Forelimb muscle (tissue), 1 donor: ENCODE data around the gene ACLY. TPM values are rescaled to one million over a fixed set of nuclear protein-coding genes. Genes with fewer than 3 reads are reported as not detected.

Experiments used
- DNase-seq: peaks from one replicate; pipeline ENCODE4 v3.0.0-alpha.2; 2013; ENCODE audit warnings: low read depth
- polyA plus RNA-seq: library from polyadenylated mRNA; unstranded; fragments of 120-200 nt; gene quantifications from one replicate; pipeline ENCODE4 v1.2.1, GENCODE V29; 2013; ENCODE audit not compliant: insufficient read length

Gene ACLY
- polyA plus RNA-seq = 44.4 TPM

DNA sequence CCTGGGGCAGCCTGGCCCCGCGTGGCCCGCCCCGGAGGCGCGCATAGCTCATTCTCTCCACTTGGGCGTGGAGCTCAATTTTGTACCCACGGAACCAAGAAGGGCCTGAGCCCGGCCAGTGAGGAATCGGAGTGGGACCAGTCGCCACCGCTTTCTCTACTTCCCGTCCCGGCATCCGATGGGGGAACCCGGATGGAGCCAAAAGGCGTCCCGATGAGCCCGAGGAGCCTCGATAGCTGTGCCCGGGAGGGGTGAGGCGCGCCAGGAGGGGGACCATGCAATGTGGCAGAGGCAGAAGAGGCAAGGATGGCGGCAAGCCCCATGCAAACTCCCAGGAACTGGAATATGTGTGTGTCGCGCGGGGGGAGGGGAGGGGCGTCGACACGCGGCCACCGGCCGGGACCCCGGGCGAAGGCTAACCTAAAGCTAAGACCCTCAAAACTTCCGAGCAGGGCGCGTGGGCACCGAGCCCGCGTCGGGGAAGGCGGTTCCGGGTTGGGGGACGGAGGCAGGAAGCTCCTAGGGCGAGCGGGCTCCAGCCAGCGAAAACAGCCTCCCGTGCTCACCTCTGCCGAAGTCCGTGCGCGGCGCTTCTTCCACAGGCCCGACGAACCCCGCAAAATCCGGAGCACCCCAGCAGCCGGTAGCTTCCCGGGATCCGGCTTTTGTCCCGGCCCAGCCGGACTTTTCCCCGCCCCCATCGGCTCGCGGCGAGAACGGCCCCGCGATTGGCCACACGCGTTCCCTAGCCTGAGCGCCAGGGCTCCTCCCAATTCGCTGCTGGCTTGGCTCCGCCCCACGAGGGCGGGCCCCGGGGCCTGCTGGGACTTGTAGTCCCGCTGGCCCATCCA is at the start of gene ACLY:
Gene ACLY, minus strand, starts transcription at position 638 of the 851 bp plus-strand sequence. CDS start 5,078 bp downstream, outside the sequence.
- DNase-seq = peak; percentile 90

DNA sequence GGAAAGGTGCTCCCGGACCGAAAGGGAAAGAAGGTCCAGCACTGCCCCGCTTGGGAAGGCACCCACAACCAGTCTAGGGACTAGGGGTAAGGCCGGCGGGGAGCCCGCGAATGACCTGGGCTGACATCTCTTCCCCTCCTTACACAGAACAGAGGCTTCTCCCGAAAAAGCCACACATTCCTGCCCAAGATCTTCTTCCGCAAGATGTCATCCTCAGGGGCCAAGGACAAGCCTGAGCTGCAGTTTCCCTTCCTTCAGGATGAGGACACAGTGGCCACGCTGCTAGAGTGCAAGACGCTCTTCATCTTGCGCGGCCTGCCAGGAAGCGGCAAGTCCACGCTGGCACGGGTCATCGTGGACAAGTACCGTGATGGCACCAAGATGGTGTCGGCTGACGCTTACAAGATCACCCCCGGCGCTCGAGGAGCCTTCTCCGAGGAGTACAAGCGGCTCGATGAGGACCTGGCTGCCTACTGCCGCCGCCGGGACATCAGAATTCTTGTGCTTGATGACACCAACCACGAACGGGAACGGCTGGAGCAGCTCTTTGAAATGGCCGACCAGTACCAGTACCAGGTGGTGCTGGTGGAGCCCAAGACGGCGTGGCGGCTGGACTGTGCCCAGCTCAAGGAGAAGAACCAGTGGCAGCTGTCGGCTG is 49.3 kb upstream of the ACLY start:
- no peak for DNase-seq

DNA sequence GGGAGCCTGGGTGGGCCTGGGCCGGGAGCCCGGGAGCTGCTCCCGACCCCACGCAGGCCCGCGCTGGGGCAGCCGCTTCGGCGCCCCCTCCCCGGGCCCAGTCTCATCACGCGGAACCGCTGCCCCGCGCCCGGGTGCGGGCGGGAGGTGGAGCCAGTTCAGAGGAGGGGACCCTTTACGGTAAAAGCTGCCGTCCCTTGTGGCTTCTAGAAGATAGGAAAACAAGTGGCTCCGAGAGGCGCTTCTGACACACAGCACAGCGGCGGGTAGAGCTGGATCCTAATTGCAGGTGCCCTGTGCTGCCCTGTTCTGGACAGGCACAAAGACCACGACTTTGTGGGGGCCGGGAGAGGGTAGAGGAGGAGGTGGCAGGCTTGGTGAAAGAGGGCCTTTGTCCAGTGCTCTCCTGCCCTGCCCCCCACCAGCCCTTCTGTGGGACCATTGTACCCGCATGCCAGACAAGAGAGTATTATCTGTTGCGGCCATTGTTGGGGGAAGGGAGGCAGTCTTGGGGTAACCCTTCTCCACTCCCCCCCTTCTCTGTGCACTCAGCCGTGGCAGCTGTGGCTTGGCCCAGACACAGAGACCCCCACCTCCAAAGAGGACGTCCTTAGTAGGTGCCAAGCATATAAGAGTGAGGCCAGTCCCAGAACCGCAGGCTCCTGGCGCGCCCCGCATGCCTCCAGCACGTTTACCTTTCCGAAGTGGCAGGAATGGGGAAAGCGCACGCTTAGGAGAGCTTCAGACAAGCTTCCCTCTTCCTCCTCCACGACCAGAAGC is 48.6 kb upstream of the ACLY start:
- no peak for DNase-seq

DNA sequence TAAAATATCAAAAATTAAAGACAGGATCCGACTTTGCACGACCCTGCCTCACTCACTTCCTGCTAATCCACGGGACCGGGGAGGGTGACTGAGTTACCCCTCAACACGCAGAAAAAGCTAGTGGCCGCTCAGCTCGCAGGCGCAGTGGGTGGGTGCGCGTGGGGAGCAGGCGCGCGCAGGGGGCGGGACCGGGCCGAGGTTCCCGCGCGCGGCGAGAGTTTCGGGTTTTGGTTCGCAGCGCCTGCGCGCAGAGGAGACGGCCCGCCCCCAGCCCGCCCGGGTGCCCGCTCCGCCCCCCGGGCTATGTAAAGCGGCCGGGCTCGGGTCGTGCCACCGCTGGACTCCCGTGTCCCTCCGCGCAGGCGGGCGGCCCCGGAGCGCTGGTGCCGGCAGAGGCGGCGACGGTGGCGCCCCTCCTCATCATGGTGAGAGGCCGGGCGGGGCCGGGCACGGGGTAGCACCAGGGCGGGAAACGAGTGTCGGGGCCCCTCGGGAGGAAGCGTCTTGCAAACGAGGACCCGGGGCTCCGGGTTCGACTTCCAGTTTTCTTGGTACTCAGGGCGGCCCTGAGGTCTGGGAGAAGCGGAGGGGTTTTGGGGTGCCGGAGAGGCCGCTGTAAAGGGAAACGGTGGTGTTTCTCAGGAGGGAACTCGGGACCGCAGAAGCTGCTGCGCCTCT is 47.9 kb upstream of the ACLY start, which contains the start of gene CNP:
Gene CNP, plus strand, starts transcription at position 333 of the 678 bp plus-strand sequence. Its CDS starts 90 bp downstream, at position 423.
- peak; percentile 51 for DNase-seq

DNA sequence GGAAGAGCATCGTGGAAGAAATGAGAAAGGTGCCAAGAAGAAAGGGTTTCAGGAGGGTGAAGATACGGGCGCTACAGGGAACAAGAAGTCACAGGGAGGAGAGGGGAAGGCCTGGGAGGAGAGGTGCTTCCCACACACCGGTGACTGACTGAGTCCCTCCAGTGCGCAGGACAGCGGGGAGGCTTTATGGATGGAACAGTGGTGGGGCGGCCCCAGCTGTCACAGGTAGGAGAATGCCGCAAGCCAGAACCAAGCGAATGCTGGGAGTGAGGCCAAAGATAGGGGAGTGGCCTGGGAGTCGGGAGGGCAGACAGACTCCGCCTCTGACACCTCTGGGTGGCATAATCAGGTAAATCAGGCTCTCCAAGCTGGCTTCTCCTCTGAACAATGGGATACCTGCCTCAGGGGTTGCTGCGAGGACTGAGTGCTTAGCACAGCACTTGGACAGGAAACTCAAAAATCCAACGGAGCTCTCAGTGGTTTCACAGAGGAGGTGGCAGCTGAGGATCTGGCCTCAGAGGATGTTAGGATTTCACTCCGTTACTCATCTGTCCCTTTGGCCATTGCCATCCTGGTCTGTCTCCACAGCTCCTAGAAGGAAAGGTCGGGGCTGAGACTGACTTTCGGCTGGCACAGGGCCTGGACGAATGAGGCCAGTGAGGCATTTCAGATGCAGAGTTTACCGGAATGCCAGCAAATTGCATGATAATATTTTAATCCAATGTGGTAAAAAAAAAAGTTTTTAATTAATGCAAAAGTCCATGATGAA is 47.1 kb upstream of the ACLY start:
- DNase-seq = no peak

DNA sequence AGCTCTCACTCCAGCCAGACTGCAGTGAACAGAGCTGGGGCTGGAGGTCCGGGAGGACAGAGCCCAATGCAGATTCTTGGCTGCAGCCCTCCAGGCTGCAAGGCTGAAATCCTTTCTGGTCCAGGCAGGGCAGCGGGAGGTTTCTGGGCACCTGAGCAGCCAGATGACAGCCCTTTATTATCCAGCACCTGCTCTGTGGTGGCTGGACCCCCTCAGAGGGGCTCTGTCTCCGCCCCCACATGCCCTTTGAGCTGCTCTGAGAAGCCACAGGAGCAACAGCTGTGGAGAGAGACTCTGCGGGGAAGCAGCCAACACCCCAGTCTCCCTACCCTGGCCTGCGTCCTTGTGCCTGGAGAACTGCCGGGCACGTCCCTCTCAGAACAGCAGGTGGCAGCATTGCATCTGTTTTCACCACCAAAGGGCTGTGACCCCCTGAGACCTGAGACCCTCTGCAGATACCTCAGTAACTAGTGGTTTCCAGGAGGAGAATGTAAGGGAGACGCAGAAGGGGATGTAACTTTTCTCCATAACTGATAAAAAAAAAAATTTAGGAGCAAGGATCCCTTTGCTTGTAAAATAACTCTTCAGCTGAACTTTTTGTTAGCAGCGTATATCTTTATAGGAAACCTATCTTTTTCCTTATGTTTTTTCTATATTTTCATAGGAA is 44.1 kb upstream of the ACLY start:
- peak; percentile 39 for DNase-seq

DNA sequence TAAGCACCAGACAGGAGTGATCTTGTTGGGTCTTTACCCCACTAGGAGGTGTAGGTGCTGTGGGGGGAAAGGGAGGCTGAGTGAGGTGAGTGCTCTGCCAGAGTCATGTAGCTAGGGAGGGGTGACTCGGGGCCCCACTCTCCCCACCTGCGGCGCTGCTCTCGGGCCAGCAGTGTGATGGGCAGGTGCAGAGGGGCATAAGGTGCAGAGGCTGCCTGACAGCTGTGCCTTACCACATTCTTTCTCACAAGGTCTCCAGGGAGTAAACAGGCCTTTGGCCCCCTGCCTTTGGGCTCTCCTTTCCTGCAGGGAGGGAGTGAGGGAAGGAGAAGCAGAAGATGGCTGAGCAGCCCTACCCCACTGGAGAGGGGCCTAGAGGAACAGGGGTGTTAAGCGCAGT is 43.4 kb upstream of the ACLY start:
- no peak for DNase-seq

DNA sequence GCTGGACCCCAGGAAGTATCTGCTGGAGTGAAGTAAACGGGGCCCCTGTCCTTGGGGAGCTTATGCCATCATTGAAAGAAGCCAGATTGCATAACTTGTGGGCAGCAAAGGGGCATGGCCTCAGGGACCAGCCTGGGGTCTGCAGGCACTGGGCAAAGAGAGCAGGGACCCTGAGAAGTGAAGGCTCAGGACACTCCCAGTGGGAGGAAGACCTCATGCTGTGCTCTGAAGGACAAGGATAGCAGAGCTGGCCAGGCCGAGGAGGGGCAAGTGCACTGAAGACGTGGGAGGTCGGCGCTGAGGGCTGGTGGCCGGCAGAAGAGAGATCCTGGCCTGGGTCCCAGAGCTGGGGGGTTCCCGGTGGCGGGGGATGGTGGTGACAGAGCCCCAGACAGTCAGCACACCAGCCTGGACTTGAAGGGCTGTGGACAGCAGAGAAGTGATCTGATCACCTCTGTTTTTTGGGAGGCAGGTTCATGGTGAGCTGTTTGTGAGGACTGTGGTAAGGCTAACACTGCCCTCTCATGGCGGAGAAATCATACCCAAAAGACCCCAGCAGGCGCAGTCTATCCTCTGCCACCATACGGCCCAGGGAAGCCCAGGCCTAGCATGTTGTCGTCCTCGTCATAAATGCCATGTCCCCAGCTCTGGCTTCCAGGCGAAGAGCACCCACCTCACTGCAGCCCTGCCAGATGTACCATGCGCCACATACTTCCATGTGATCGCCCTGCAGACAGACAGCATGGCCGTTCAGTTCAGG is 40.8 kb upstream of the ACLY start:
- DNase-seq = no peak

DNA sequence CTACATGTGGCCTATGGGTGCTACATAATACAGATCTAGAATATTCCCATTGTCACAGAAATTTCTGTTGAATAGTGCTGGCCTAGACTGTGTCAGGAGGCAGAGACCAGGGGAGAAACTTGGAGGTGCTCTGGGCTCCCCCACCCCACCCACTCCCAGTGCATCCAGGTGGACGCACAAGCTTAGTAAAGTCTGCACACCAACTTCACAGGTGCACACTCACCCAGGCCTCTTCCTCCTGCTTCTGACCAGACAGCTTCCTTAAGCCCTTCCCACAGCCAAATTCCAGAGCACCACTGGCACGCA is 40.2 kb upstream of the ACLY start:
- no peak for DNase-seq

DNA sequence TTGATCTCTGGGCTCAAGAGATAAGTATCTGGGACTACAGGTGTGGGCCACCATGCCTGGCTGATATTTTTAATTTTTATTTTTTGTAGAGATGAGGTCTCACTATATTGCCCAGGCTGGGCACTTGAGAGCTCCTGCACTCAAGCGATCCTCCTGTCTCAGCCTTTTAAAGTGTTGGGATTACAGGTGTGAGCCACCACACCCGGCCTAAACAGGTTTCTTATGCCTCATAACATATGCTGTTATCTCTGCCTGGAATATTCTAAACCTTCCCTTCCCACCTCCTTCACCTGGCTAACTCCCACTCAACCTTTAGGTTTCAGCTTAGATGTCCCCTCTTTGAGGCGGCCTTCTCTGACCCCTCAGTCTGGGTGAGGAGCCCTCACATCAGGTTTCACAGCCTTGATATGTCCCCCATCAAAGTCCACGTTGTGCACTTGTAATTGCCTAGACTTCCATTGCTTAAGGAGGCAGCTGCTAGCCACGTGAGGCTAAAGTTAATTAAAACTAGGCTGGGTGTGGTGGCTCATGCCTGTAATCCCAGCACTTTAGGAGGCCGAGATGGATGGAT is 39.2 kb upstream of the ACLY start:
- DNase-seq = no peak

DNA sequence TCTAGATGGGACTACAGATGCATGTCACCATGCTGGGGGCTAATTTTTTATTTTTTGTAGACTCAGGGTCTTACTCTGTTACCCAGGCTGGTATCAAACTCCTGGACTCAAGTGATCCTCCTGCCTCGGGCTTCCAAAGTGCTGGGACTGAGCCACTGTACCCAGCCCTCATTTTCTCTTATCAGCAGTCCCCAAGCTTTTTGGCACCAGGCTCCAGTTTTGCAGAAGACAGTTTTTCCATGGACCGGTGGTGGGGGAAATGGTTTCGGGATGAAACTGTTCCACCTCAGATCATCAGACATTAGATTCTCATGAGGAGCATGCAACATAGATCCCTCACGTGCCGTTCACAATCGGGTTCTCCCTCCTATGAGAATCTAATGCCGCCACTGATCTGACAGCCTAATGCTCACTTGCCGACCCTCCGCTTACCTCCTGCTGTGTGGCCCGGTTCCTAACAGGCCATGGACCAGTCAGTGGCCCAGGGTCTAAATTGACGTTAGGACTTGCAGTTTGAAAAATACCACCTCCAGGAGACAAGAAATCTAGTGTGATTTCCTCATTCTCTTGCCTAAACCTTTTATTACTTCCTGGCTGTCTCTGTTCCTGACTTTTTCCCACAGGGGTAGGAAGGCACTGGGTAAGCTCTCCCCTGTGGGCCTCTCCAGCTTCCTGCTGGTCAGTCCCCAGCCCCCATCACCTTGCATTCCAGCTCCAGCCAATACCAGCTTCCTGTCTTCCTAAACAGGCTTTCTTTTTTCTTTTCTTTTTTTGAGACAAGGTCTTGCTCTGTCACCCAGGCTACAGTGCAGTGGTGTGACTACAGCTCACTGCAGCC is 38.5 kb upstream of the ACLY start:
- no peak for DNase-seq

DNA sequence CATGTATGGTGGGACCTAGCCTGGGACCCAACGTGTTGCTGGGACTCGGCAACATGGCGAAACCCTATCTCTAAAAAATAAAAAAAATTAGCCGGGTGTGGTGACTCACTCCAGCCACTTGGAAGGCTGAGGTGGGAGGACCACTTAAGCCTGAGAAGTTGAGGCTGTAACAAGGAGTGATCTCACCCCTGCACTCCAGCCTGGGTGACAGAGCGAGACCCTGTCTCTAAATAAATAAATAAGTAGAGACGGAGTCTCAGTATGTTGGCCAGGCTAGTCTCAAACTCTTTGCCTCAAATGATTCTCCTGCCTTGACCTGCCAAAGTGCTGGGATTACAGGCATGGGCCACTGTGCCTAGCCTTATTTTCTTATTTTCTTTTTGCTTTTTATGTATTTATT is 37.8 kb upstream of the ACLY start:
- no peak for DNase-seq

DNA sequence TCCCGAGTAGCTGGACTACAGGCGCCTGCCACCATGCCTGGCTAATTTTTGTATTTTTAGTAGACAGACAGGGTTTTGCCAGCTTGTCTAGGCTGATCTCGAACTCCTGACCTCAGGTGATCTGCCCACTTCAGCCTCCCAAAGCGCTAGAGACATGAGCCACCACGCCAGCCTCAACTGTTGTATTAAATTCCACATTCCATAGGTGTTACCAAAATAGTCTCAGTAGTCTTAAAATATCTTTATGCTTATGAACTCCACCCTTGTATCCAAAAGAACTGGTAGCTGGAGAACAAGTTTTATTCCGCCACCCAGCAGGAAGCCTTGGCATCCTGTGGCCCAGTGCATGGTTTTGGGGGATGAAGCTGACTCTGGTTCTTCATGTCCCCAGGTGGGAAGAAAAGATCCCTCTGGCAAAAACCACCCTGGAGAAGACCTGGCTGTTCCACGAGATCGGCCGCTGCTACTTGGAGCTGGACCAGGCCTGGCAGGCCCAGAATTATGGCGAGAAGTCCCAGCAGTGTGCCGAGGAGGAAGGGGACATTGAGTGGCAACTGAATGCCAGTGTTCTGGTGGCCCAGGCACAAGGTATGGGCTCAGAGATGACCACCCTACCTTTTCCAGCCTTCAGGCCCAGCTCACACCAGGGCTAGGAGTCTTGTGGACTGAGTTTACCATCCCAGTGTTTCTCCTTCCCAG is 30.2 kb upstream of the ACLY start:
- no peak for DNase-seq

DNA sequence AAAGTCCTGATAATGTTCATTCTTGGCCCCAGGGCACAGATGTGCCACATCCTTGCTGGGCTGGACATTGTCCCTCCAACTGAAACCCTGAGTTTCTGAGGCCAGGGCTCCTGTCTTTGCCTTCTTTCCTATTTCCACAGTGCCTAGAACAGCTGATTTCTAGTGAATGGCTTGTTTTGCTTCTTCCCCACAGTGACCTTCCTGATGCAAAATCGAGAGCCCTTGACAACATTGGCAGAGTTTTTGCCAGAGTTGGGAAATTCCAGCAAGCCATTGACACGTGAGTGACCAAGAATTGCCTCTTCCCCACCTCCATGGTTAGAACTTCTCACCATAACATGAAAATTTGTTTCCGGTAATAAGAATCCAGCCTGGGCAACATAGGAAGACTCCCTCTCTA is 26.2 kb upstream of the ACLY start:
- no peak for DNase-seq

DNA sequence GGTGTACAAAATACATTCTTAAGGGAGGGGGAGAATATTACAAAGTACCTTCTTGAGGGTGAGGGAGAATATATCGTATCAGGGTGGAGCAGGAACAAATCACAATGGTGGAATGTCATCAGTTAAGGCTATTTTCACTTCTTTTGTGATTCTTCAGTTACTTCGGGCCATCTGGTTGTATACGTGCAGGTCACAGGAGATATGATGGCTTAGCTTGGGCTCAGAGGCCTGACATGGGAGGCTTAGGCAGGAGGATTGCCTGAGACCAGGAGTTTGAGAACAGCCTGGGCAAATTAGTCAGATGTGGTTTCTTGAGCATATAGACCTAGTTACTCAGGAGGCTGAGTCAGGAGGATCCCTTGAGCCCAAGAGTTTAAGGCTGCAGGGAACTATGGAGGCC is 24.7 kb upstream of the ACLY start:
- DNase-seq = no peak

DNA sequence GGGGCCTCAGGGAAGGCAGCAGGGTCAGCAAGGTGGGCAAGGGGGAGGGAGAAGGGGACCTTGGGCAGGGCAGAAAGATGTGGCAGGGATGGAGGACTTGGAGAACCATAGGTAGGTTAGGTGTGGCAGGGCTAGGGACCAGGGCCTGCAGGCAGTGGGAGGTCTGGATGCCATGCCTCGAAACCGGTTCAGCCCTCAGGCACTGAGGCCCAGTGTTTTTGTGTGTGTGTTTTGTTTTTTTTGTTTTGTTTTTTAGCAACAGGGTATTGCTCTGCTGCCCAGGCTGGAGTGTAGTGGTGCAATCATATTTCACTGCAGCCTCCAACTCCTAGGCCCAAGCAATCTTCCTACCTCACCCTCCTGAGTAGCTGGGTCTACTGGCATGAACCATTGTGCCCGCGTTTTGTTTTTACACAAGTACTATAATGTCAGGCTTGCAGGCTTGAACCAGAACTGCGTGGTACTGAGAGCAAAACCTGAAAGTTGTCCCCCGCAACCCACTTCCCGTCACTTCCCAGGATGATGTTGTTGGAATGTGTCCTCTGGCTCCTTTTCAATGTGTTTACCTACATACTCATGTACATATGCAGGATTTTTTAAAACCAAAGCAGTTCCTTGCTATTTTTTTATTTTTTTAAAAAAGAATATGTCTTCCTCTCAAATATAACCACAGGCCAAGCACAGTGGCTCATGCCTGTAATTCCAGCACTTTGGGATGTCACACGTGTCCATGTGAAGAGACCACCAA is 24.0 kb upstream of the ACLY start:
- DNase-seq = no peak

DNA sequence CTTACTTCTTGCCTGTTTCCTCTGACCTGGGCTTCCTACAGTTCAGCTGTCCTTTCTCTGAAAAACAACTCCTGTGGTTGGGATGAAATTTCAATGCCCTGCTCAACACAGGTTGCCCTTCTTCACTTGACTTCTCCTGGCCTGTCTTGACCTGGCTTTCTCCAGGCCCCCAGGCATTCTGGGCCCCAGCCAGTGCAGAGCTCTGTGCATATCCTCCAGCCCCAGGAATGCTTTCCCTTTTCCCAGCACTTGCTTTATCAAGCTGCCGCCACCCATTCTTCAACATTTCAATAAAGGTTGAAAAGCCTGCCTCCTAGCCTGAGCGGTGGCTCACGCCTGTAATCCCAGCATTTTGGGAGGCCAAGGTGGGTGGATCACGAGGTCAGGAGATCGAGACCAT is 22.4 kb upstream of the ACLY start:
- no peak for DNase-seq
